GM21390 (cell line): ENCODE data around the gene HERC2.
"Not testable (repeated sequence)": the region's sequence is repeated elsewhere in the genome, so short reads cannot be mapped to it uniquely, and the experiment has no call there.

Experiments
- ATAC-seq: cut with Tn5 transposase; IDR thresholded peaks from one replicate; pipeline ENCODE4 v1.9.1; 2021; ENCODE audit not compliant: unreplicated experiment

Gene HERC2

DNA sequence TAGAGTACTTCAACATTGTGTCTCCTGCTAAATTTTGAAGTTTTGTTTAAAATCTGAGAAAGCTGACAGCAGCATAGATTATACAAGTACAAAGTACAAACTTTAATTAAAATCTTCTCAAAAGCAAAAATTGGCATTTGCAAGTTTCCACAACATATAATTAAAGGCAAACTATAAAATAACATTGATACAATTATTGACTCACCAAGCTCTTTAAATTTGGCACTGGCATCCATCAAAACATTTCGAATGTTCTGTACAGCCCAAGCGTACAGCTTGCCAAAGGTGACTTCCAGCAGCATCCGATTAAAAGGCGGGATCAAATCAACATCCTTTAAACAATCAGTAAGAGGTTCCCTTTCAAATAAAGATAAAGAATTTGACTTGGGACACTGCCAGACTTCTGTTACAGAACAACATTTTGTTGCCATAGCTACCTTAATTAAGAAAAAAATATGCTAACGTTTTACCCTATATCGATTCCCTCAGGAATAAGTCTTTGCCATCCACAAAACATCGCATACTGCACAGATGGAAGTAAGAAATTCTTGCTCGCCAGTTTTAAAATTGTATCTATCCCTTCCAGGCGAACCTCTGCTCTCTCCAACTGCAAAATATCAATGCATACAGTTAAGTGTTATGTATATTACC, 92.9 kb downstream of the HERC2 start:
- ATAC-seq, result not testable (repeated sequence)

DNA sequence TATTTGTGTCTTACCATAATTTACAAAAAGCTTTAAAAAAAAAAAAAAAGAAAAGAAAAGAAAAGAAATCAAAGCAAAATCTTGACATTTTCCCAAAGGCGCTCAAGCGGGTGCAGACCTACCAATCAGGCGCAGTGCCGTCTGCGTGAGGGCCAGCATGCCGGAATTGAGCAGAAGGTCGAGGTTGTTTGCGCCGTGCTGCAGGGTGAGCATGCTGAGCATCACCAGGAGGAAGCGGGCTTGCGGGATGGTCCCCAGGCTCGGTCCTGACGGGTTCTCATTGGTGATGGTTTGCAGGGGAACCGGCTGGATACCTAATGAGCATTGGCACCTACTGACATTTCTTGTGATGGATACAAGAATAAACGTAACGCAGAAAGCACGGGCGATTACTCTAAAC, 93.9 kb downstream of the HERC2 start:
- ATAC-seq, result no peak

DNA sequence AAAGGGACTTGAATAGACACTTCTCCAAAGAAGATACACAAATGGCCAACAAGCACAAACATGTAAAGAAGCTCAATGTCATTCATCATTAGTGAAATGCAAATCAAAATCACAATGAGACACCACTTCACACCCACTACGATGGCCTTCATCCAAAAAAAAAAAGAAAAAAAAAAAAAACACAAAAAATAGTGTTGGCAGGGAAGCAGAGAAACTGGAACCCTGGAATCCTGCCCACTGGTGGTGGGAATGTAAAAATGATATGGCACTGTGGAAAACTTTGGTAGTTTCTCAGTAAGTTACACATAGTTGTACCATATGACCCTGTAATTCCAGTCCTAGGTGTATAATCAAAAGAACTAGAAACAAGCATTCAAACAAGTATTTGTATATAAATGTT, 94.7 kb downstream of the HERC2 start:
- ATAC-seq, result not testable (repeated sequence)

DNA sequence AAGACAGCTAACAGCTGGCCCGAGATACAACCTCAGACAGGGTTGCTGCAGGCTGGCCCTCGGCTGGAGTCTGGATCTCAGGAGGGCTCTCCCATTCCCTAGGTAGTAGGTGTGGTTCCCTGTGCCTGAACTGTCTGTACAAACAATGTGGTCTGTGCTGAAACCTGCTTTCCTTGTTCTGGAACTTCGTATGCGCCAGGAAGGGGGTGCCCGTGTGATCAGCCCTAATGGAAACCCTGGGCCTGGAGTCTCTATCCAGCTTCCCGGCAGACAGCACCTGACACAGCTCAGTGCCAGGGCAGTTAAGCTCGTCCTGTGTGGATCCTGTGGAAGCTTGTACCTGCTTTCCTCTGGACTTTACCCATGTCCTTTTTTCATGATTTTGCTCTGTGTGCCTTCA, 99.4 kb downstream of the HERC2 start:
- not testable (repeated sequence) for ATAC-seq

DNA sequence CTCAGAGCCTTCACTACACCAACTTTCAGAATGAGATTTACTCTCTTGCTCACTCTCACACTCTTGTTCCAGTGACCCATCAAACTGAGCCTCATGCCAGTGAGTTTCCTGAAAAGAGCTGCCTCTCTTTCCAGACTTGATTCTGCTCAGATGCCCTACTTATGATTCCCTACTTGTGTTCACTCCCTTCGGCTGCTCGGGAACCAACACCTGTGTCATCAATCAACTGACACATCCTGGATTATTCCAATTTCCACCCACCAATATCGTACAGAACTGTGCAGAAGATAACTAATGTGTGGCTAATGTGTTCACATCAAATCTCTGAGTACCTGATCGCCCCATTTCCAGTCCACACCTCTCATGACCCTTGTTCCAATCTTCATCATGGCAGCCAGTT, 100.3 kb downstream of the HERC2 start:
- ATAC-seq, result not testable (repeated sequence)

DNA sequence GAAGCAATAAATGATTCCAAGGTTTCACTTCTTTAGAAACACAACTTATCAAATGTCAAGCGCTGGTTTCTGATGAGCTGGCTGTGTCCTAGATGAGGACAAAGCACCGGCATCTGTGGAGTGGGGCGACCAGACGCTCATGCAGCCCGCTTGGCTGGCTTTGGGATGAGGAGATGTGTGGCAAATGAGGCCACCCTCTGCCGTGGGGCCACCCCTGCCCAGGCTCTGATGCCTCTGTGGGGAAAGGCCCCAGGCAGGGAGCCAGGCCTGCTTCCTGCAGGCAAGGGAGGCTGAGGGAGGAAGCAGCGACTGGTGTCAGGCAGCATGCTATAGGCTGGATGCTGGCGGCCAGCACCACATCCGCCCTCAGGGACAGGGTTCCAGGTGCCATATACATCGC, 102.9 kb downstream of the HERC2 start:
- no peak for ATAC-seq

DNA sequence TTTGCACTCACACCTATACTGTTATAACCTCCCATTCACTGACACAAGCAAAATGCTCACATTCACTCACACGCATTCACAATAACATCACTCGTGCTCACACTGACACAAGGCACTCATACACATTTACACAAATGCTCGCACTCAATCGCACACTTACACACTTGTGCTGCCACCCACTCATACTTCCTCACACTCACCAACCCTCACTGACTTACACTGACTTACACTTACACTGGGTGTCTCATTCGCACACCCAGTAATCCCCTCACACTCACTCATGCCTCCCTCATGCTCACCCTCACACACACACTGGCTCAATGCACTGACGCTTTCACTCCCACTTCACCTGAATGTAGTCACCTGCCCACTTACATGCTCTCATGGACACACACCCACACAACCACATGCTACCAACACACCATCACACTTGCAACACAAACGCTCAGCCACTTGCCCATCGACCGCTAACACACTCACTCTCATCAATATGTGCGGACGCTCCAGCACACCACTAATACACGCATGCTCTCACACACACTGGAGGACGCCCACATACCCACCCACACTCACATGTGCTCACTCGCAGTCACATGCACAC, 104.9 kb downstream of the HERC2 start:
- ATAC-seq, result not testable (repeated sequence)

DNA sequence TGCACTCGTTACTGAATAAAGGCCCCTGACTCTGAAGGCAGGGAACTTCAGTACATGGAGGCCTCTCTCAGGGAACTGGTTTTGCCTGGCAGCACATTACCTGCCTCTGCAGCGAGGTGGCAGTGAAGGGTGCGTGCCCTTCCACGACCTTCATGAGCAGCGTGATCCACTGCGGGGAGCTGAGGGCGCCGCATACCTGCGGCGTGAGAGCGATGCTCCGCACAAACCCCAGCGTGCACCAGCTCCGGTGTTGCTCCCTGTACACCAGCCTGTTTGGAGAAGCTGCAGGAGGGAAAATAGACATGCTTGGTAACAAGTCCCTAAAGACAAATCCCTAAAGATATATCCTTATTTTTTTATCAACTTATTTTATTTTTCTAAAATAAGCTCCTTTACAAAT, 106.5 kb downstream of the HERC2 start:
- ATAC-seq, result not testable (repeated sequence)

DNA sequence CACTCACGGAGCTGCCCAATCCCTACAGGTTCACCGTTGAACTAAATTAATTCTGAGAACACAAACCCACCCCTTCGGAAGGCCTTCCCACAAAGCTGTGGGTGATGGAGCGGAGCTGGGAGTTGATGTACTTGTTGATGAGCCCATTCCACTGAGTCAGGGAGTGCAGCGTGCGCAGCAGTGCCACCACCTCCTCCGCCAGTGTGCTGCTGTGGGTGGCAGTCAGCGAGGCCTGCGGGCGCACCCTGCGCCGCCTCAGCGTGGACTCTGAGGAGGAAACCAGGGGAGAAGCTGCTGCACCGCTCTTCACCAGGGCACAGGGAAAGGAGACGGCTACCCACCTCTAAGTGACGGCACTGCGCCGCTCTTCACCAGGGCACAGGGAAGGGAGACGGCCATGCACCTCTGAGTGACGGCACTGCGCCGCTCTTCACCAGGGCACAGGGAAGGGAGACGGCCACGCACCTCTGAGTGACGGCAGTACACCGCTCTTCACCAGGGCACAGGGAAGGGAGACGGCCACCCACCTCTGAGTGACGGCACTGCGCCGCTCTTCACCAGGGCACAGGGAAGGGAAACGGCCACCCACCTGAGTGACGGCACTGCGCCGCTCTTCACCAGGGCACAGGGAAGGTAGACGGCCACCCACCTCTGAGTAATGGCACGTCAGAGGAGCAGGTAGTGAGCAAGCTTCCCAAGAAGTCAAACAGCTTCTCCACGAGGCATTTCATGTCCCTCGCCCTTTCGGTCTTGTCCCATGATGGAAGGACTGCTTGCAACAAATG, 107.8 kb downstream of the HERC2 start:
- not testable (repeated sequence) for ATAC-seq

DNA sequence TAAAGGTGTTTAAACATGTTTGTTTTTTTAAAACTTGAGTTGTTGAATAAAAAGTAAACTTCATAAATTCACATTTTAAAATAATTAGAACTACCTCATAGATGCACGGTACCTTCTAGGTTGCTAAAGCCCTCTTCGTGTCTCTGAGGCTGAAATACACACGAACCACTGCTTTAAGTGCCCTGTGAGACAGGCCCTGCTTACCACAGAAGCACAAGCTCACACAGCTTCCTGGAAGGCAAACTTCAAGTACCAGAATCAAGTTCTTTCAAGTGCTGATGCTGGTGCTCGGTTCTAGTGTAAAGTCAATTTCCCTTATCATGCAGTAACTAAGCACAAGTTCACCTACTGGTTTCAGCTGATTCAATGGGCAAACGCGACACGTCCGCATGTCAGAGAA, 108.6 kb downstream of the HERC2 start:
- ATAC-seq, result not testable (repeated sequence)

DNA sequence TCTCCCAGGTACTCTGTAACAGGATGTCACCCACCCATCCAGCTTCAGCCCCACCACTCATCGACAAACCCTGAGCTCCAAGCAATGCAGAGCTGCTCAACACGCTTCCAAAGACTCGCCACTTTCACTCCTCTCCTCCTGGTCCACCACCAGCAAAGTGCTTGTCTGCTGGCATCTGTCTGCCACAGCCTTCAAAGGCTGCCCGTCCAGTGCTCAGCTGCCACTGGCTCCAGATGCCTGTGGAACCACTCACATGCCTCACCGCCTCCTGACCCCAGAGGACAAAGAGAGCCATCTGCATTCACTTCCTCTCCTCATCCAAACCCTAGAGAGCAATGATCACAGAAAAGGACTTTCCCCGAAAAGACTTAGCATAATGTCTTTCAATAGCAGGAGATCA, 113.4 kb downstream of the HERC2 start:
- ATAC-seq, result no peak

DNA sequence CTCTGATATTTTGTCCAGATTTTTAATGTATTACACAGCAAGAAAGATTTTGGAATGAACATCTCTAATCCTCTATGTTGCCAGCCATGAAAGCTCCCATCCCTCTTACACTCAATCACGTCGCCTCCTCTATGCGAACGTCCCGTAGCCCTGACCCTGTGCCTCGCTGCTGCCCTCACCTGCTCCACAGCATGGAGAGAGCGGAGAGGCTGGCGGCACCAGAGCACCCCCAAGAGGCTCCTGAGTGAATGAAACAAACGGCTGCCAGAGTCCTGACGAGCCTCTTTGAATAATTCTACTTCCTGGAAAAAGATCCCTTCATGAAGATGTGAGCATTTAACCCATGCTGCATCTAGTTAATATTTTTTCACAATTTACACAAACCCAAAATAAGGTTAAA, 116.3 kb downstream of the HERC2 start:
- ATAC-seq, result not testable (repeated sequence)

DNA sequence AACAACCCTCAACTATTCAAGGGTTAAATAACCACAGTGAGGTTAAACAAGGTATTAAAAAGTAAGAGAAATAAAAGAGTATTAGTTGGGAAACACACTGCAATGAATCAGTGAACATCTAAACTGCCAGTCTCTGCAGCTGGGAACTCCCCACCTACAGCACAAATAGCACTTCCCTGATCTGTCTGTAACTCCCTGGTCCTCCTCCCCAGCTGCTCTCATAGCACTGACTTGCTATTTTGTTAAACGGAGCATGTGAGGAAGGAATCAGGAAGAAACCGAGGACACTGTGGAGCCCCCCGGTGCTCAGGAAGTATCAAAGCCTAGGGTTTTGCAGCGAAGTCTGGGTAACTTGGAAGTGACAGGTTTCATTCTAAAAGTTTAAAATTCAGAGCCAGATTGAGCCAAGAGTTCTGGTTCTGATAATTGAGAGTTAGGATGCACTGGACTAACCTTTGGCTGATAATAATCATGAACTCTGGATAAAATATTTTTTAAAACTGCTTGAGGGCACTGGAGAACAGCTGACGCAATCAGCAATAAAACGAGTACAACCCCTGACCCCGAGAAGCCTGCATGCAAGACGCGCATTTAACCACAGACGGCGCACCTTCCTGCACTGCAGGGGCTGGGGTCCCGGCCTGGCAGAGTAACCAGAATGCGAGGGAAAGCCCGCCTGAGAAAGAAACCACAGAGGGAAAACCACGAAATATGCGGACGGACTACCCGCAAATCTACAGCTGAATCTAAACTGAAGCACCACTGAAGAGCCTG, 118.7 kb downstream of the HERC2 start:
- not testable (repeated sequence) for ATAC-seq

DNA sequence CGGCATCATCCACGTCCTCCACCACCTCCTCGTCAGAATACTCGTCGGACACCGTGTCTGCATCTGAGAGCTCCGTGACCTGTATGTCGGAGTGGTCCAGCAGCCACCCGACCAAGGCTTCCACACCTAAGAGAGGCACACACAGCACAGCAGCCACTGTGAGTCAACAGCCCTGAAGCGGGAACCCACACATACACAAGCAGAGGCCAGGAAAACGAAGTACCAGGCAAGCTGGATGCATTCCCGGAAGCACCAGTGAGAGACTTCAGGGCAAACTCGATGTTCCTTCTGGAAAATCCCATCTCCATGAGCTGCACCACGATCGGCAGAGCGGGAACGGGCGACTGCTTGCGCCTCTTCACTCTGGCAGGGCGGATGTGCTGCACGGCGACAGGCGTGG, 119.9 kb downstream of the HERC2 start:
- not testable (repeated sequence) for ATAC-seq

DNA sequence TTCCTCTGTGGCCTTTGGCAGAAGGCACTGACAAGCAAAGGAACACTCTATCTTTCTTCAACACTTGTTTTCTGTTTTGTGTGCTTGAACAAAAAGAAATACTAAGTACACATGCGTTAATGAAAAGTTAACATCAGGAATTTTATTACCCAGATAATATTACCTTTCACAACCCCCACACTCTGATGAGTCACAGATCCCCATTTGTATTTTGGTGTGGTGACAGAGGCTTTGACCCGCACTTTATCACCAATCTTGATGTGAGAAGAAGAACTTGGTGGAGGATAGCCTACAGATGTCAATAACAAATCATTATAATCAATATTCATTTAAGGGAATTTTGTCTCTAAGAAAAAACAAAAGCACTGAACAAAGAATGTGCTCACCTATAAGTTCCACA, 123.8 kb downstream of the HERC2 start:
- not testable (repeated sequence) for ATAC-seq

DNA sequence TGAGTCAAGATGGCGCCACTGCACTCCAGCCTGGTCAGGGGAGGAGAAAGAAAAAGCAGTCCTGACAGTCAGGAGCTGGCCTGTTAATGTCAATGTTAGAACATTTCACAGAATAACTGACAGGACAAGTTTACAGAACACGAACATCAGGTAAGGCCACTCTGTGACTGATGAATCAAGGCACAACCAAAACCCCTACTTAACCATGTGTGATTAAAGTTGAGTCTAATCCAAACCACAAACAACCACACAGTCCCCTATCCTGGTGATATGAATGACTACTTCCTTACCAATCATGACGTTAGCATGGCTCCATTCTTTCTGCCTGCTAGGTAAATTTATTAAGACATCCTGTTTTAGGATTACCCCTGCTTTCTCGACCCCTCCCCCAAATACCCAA, 124.3 kb downstream of the HERC2 start:
- not testable (repeated sequence) for ATAC-seq

DNA sequence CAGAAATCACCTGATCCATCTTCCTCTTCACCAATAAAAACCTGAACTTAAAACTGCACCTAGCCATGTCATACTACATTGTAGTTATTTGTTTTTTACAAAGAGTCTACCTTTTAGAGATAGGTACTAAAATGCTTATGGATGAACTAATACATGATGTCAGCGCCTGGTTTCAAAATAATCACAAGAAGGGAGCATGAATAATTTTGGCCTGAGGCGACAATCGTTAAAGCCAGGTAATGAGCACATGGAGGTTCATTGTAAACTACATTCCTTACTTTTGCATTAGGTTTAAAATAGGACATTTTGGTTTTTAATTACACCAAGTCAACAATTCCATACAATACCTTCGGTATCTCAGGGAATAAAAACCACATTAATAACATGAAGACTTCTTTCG, 125.4 kb downstream of the HERC2 start:
- ATAC-seq, result not testable (repeated sequence)

DNA sequence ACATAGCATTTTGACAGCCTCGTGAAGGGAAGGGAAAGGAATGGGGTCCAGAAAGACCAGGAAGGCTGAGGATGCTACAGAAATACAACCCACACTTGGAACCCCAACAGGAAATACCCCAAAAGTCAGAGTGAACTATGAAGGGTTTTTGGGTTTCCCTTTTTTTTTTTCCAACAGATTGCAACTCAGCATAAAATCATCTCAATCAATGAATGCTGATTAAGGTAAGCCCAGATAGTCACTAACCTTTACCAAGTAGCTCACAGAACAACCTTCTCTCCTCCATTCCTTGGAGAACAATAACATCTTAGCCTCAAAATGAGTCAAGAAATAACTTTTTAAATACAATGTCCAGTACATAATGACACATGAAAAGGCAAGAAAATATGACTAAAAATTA, 129.2 kb downstream of the HERC2 start:
- ATAC-seq, result no peak

DNA sequence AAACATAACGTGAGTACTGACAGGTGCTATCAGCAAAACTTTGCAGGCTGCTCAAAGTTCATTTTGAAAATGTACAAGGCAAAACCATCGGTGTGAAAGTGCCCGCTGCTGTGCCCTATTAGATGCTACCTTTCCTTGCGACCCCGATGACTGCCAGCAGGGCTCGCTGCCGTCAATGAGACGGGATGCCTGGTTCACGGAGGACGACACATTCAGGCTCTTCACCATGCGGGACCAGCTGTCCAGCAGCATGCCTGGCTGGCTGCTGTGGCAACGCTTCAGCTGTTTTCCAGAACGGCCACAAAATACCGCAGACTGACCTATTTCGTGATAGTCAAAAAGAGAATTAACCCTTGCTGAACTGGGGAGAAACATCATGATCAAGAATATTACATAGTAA, 130.1 kb downstream of the HERC2 start:
- no peak for ATAC-seq

DNA sequence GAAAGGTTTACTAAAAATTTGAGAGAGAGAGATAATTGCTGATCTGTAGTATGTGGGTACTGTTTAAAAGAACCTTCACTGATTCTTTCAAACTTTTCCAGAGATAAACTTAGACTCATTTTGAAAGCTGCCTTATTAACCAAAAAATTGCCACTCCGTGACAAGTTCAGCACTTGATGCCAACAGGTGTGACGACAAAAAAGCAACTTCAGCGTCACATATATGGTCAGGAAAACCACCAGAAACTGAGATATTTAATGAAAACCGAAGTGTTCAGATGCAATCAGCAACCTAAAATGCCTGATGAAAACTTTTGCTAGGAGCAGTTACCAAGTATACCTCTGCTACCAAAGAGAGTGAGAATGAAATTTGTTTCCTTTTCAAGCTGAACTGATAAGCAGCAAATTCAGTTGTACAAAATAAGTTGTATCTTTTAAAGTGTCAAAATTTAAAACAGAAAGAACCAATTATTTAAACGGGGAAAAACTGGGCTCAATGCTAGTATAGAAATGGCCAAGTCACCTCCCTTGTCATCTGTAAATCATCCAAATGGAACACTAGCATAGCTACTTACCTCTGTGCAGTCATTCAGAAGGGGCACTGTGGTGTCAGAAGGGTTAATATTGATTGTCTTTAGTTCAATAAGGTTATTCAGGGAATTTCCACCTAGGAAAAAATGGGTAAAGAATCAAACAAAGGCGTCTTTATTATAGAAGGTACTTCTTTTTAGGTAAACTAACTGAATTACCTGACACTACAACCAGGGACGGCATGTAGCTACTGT, 131.4 kb downstream of the HERC2 start:
- ATAC-seq, result no peak
